ENCODE data around the gene LCN12.

GRCh38 chr9:136951541-136952320 is at the start of gene LCN12:
- TF ChIP-seq CTCF (conservative IDR thresholded peaks at IDR 0.05; ENCODE audit: low read depth, low read length): no peak
- no peak for TF ChIP-seq EZH2 (IDR thresholded peaks at IDR 0.05; ENCODE audit: borderline replicate concordance, low read depth, low read length, poor library complexity, severe bottlenecking)

Data from A673 (cell line).